K562 treated with DMSO at 1 percent for 4 hours (cell line): ENCODE results near the gene SOST. TPM values are rescaled to one million over a fixed set of nuclear protein-coding genes. Genes with fewer than 3 reads are reported as not detected.

Experiments used
- total RNA-seq: library from RNA; unstranded; fragments of 300-600 nt; gene quantifications from 2 replicates; pipeline ENCODE4 v1.2.3, GENCODE V29; 2022; ENCODE audit not compliant: insufficient read depth

SOST gene
- not detected in 2 replicates for total RNA-seq

DNA sequence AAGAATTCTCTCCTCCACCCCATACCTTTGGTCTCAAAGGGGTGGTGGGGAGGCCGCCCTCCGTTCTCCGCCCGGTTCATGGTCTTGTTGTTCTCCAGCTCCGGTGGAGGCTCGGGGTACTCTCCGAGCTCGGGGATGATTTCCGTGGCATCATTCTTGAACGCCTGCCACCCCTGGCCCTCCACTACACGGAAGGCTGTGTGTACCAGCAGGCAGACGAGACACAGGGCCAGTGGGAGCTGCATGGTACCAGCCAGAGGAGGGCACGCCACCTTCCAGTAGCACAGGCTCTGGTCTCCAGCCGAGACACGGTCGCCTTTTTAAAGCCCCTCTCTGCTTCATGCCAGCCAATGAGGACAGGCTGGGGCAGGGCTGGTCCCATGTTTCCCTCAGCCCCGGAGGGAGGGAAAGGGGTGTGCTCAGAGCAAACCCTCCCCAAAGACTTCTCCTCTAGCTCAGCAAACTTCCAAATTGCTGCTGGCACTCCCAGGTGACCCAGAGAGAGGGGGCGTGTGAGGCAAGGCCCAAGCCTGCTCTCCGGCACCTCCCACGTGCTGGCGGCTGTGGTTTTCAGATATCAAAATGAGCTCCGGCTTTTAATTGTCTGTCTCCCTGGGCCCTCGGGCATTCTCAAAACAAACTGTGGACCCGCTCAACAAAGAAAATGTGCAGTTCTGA is at the start of gene SOST:
TSS of gene SOST (minus strand) at position 295 of the 678 bp plus-strand sequence. CDS start at position 245, 50 bp downstream.

DNA sequence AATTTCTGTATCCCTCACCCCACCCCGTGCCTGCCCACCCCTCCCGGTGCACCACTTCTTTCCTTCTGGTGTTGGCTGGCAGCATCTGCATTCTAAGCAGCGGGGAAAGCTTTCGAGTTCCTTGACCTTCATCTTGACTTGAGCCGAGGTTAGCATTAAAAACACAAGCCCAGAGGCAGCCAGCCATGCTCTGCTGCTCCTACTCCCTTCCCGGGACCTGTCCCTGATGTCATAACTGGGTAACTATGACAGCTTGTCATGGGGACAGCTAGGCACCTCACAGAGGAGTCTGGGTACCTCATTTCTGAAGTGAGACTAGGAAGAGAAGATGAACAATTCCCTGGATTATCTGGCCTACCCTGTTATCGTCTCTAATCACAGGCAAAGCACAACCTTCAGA is 21.5 kb upstream of the SOST start, which contains the start of gene CFAP97D1:
TSS of gene CFAP97D1 (plus strand) at position 301 of the 400 bp plus-strand sequence. CDS start at position 329, 28 bp downstream.

DNA sequence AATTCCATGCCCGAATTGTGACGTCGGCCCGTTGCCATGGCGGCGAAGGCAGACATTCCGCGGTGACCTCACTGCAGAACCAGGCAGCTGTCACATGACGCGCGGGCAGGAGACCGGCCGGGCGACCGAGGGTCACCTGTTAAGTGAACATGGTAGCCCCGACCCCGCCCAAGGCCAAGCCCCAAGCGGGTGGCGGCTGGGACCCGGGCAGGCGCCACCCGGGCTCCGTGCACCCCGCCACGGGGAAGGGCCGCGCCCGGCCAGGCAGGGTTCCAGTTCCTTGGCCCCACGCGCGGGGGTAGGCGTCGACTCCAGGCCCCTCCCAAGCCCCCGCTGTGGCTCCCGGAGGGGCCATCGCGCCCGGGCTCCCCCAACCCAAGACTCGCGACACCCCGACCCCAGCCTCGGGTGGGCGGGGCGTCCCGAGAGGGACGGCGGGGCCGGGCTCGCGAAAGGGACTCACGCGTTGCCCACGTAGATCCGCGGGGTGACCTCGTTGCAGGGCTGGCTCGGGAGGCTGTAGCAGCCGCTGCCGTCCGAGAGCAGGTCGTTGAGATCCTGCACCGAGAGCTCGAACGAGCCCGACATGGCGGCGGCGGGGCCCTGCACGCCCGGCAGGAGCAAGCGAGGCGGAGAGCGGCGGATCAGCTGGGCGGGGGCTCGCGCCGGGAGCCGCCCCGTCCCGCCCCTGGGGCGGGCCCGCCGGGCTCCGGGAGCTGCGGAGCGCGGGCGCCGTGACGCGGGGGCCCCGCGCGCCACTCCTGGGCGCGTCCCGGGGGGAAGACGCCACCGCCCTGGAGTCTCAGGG is 19.9 kb upstream of the SOST start, which contains the start of gene DUSP3:
TSS of gene DUSP3 (minus strand) at position 641 of the 808 bp plus-strand sequence. CDS start at position 588, 53 bp downstream.

Other genes with a start within 250 kb of the SOST start
- gene ETV4, start 212.5 kb downstream of the SOST start, total RNA-seq: 42.1 and 44.4 TPM in 2 replicates
- not detected in 2 replicates for gene MEOX1, start 96.9 kb downstream of the SOST start, total RNA-seq
- gene DUSP3, start 20.2 kb upstream of the SOST start, total RNA-seq: 13.9 and 18.7 TPM in 2 replicates
- gene CFAP97D1, start 21.6 kb upstream of the SOST start, total RNA-seq: not detected in 2 replicates
- gene MPP3, start 74.4 kb upstream of the SOST start, total RNA-seq: 1.5 TPM in 1 of 2 replicates, not detected in the other
- gene CD300LG, start 88.4 kb upstream of the SOST start, total RNA-seq: not detected in 2 replicates
- not detected in 2 replicates for gene MPP2, start 148.7 kb upstream of the SOST start, total RNA-seq
- not detected in 2 replicates for gene PPY, start 183.7 kb upstream of the SOST start, total RNA-seq
- not detected in 2 replicates for gene PYY, start 195.1 kb upstream of the SOST start, total RNA-seq
- 0.42 TPM in 1 of 2 replicates, not detected in the other for gene NAGS, start 245.8 kb upstream of the SOST start, total RNA-seq